Activated T-helper 2 cell treated with anti-CD3 and anti-CD28 coated beads, Interferon-gamma antibody, Interleukin-2, Interleukin-4, amounts not matched to agents 10 μg/mL and 5 μg/mL and 100 μg/mL, durations not matched to agents 14 hours and 24 hours and 36 hours (primary cell): ENCODE results near the gene SMOC2. TPM values are rescaled to one million over a fixed set of nuclear protein-coding genes. Genes with fewer than 3 reads are reported as not detected.

Experiments used
- DNase-seq: peaks from one replicate; pipeline ENCODE4 v3.0.0; 2021; ENCODE audit warnings: low spot score
- H3K27ac Mint-ChIP-seq: one replicate; pipeline ENCODE4 v1.8.0; 2021; ENCODE audit warnings: mixed read lengths
- H3K27me3 Mint-ChIP-seq: one replicate; pipeline ENCODE4 v1.8.0; 2021; ENCODE audit warnings: low read depth, mixed read lengths
- H3K36me3 Mint-ChIP-seq: one replicate; pipeline ENCODE4 v1.8.0; 2021; ENCODE audit warnings: low read depth, mixed read lengths
- H3K4me1 Mint-ChIP-seq: one replicate; pipeline ENCODE4 v1.8.0; 2021; ENCODE audit warnings: low read depth, mixed read lengths
- H3K4me3 Mint-ChIP-seq: one replicate; pipeline ENCODE4 v1.8.0; 2021; ENCODE audit warnings: low read depth, mild to moderate bottlenecking, moderate library complexity, mixed read lengths
- H3K9me3 Mint-ChIP-seq: one replicate; pipeline ENCODE4 v1.8.0; 2021; ENCODE audit warnings: mixed read lengths
- intact Hi-C: fragments of 100-400 bp; cut with micrococcal nuclease; formaldehyde crosslinking; loops from one replicate; pipeline ENCODE4 v1.15.1; 2023
- total RNA-seq: library from RNA; stranded (reverse); gene quantifications from 2 replicates; pipeline ENCODE4 v1.2.3, GENCODE V29; 2022

SMOC2 gene, protein sequence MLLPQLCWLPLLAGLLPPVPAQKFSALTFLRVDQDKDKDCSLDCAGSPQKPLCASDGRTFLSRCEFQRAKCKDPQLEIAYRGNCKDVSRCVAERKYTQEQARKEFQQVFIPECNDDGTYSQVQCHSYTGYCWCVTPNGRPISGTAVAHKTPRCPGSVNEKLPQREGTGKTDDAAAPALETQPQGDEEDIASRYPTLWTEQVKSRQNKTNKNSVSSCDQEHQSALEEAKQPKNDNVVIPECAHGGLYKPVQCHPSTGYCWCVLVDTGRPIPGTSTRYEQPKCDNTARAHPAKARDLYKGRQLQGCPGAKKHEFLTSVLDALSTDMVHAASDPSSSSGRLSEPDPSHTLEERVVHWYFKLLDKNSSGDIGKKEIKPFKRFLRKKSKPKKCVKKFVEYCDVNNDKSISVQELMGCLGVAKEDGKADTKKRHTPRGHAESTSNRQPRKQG
- total RNA-seq, result not detected in 2 replicates

GRCh38 chr6:168440520-168441433 is at the start of gene SMOC2:
TSS of gene SMOC2 (plus strand) at chr6:168441184. CDS start at chr6:168441371, 187 bp downstream.
- Mint-ChIP-seq H3K27me3 (peaks cover 48% of the 10 kb centered on the region), H3K4me1 (no peaks in the 10 kb centered on the region), H3K27ac (no peak within 1 kb of the TSS), H3K4me3 (no peak within 1 kb of the TSS), H3K9me3 (no peaks in the 10 kb centered on the region), H3K36me3 (no peaks in the 10 kb centered on the region)
- no peak for DNase-seq
- intact Hi-C loops, result no loop called here

DNA sequence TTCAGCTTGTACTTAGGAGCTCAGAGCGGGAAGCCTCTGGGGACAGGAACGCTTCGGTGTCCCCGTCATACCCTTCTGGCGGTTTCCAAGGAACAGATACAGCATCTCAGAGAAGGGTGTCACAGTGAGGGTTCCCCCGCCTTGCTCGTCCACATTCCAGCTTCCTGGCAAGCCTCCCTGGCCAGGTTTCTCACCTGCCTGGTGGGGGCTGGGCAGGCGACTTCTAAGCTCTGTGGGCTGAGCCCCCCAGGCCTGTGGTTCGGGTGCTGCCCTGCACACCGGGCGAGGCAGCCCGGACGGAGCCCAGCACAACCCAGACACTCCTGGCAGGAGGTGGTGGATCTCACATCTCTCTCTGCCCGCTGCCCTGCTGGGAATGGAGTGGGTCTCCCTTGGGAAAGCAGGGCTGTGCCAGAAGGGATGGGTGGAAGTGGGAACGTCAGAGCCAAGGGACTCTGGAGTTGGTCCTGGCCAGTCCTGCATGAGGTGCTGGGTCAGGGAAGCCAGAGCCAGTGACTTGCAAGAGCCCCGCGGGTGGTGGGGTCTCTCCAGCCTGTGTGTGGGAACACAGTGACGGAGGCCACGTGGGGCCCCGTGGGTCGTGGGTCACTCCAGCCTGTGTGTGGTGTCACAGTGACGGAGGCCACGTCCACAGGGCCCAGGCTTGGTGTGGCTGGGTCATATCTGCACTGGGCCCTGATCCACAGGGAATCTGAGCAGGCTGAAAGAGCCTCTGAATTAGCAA is 47.7 kb upstream of the SMOC2 start:
- DNase-seq, result no peak
- H3K9me3 Mint-ChIP-seq, result no peaks in the 10 kb centered on the region
- intact Hi-C loops, result no loop called here
- no peaks in the 10 kb centered on the region for H3K36me3 Mint-ChIP-seq
- H3K4me3 Mint-ChIP-seq, result no peak overlapping the region
- no peak overlapping the region for H3K27ac Mint-ChIP-seq
- H3K27me3 Mint-ChIP-seq, result no peaks in the 10 kb centered on the region
- no peaks in the 10 kb centered on the region for H3K4me1 Mint-ChIP-seq

- H3K4me1 Mint-ChIP-seq, result no peaks in the 10 kb centered on the region
- H3K36me3 Mint-ChIP-seq, result no peaks in the 10 kb centered on the region
- H3K27ac Mint-ChIP-seq, result no peak overlapping the region
- intact Hi-C loops, result no loop called here
- no peaks in the 10 kb centered on the region for H3K9me3 Mint-ChIP-seq
- H3K27me3 Mint-ChIP-seq, result no peaks in the 10 kb centered on the region
- H3K4me3 Mint-ChIP-seq, result no peak overlapping the region
- no peak for DNase-seq
Measured at GRCh38 chr6:168394606-168395005, 46.4 kb upstream of the SMOC2 start.

DNA sequence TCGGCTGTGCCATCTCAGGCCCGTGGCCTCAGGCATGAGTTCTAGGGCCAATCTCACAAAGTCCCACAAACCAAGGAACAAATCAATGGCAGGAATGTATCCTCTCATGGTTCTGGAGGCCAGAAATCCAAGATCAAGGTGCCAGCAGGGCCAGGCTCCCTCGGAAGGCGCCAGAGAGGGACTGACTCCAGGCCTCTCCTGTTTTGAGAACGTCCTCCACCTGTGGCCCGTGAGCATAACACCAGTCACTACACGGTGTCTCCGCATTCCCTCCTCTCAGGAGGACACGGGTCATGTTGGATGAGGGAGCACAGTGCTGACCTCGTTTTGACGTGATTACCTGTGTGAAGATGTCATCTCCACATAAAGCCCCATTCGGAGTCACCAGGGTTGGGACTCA is 45.0 kb upstream of the SMOC2 start:
- Mint-ChIP-seq H3K4me1 (no peaks in the 10 kb centered on the region), H3K4me3 (no peak overlapping the region), H3K36me3 (no peaks in the 10 kb centered on the region), H3K27me3 (no peaks in the 10 kb centered on the region), H3K9me3 (no peaks in the 10 kb centered on the region), H3K27ac (no peak overlapping the region)
- DNase-seq, result no peak
- intact Hi-C loops, result no loop called here

GRCh38 chr6:168396561-168396960 is 44.4 kb upstream of the SMOC2 start:
- Mint-ChIP-seq H3K4me1 (no peaks in the 10 kb centered on the region), H3K4me3 (no peak overlapping the region), H3K27me3 (no peaks in the 10 kb centered on the region), H3K9me3 (no peaks in the 10 kb centered on the region), H3K36me3 (no peaks in the 10 kb centered on the region), H3K27ac (no peak overlapping the region)
- intact Hi-C loops, result no loop called here
- no peak for DNase-seq

- intact Hi-C loops, result no loop called here
- no peak for DNase-seq
- Mint-ChIP-seq H3K27ac (no peak overlapping the region), H3K4me1 (no peaks in the 10 kb centered on the region), H3K4me3 (no peak overlapping the region), H3K27me3 (no peaks in the 10 kb centered on the region), H3K36me3 (no peaks in the 10 kb centered on the region), H3K9me3 (no peaks in the 10 kb centered on the region)
Measured at GRCh38 chr6:168397012-168397411, 44.0 kb upstream of the SMOC2 start.

DNA sequence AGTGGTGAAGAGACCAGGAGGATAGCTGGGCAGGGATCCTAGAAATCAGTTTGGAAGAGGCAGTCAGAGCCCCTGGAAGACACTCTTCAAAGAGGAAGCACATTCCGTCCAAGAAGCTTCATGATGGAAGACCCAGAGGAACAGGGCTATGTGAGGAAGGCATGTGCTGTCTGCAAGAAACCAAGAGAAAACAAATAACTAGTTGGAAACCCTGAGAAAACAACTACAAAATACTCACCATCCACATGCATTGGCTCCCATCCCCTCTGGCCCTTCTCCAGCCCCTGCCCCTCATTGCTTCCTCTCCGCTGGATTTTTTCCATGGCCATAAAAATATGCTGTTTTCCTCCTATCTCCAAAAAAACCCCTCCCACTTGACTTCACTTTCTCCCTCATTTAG is 40.9 kb upstream of the SMOC2 start:
- intact Hi-C loops, result no loop called here

GRCh38 chr6:168403370-168404005 is 37.5 kb upstream of the SMOC2 start:
- Mint-ChIP-seq H3K9me3 (no peaks in the 10 kb centered on the region), H3K4me1 (no peaks in the 10 kb centered on the region), H3K27ac (no peak overlapping the region), H3K27me3 (no peaks in the 10 kb centered on the region), H3K4me3 (no peak overlapping the region), H3K36me3 (no peaks in the 10 kb centered on the region)
- intact Hi-C loops, result no loop called here
- DNase-seq, result no peak

More for the DNA sequence above, 40.9 kb upstream of the SMOC2 start:
- Mint-ChIP-seq H3K27ac (no peak overlapping the region), H3K27me3 (no peaks in the 10 kb centered on the region), H3K36me3 (no peaks in the 10 kb centered on the region), H3K9me3 (no peaks in the 10 kb centered on the region), H3K4me3 (no peak overlapping the region), H3K4me1 (no peaks in the 10 kb centered on the region)
- DNase-seq, result no peak

DNA sequence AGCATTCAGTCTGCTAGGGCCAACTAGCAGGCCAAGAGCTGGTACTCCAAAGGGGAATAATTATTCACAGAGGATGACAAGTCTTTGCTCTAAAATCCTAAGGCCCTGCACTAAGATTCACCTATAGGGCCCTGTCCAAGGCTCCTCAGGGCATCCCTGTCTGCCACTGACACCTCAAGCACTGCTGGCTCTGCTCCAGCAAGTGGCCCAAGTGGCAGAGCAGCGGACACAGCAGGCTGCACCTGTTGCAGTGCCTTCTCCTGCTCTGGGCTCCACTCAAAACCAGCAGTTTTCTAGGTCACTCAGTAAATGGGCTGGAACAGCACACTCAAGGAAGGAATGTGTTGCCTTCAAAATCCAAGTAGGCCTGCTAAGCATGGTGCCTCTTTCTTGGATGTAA is 36.4 kb upstream of the SMOC2 start:
- H3K27me3 Mint-ChIP-seq, result no peaks in the 10 kb centered on the region
- intact Hi-C loops, result no loop called here
- no peaks in the 10 kb centered on the region for H3K4me1 Mint-ChIP-seq
- no peaks in the 10 kb centered on the region for H3K9me3 Mint-ChIP-seq
- no peak overlapping the region for H3K27ac Mint-ChIP-seq
- H3K4me3 Mint-ChIP-seq, result no peak overlapping the region
- DNase-seq, result no peak
- H3K36me3 Mint-ChIP-seq, result no peaks in the 10 kb centered on the region

DNA sequence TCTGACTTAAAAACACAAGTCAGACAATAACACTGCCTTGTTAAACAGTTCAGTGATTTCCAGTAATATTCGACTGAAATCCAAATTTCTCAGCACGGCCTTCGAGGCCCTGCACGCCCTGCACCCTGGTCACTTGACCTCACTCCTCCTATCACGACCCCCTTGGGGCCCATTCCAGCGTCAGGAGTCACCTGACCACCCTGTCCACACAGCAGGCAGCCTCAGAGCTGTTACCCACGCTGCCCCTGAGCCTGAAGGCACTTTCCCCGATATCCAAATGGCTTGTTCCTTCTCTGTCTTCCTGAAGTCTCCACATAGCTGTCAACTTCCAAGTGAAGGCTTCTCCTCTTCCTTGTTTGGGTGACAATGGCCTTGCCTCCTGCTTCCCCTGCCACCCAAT is 33.1 kb upstream of the SMOC2 start:
- Mint-ChIP-seq H3K36me3 (no peaks in the 10 kb centered on the region), H3K27me3 (no peaks in the 10 kb centered on the region)

DNA sequence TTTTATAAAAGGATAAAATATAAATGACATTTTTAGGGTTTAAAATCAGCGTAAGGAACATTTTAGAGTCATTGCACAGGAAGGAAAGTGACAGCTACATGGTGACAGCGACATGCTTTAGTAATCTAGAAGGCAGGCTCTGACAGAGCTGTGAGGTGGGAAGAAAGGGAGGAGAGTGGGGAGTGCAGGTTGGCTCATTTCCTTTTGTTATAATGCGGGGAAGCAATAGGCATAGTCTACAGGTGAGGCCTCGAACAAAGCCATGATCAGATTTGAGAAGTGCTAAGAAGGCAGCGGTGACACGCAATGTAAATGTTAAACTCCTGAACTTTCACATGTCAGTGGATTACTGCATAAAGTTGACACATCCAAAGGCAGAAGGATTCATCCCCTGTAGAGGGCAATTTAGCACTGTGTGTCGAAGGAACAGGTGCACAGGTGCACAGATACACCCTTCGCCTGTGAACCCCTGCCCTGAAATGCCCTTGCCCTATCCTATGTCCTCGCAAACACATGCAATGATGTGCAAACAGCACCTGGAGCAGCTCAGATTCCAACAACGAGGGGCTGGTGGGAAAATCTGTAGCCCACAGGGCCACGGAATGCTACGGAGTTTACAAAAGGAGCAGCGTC is 32.4 kb upstream of the SMOC2 start:
- no peak for DNase-seq
- no peaks in the 10 kb centered on the region for H3K9me3 Mint-ChIP-seq
- H3K4me1 Mint-ChIP-seq, result no peaks in the 10 kb centered on the region
- H3K27ac Mint-ChIP-seq, result no peak overlapping the region
- no peaks in the 10 kb centered on the region for H3K36me3 Mint-ChIP-seq
- intact Hi-C loops, result no loop called here
- no peak overlapping the region for H3K4me3 Mint-ChIP-seq
- H3K27me3 Mint-ChIP-seq, result no peaks in the 10 kb centered on the region

More for the DNA sequence above, 33.1 kb upstream of the SMOC2 start:
- no peak overlapping the region for H3K4me3 Mint-ChIP-seq
- no peak overlapping the region for H3K27ac Mint-ChIP-seq
- H3K4me1 Mint-ChIP-seq, result no peaks in the 10 kb centered on the region
- intact Hi-C loops, result no loop called here
- DNase-seq, result no peak
- no peaks in the 10 kb centered on the region for H3K9me3 Mint-ChIP-seq

DNA sequence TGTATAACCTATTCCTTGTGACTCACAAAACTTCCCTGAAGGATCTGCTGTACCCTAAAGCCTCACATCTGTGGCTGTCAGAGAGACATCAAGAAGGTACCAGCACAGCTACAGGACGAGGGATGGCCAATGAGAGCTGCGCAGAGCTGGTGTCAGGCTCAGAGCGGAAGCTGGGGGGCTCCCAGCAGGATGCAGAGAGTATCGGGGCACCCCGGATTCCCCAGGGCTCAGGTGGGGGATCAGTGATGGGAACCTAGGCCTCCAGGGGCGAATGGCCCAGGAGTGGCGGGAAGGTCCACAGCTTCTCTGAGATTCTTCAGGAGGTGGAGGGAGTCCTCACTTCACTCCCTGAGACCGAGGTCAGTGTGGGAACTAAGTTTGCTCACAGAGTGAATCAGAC is 30.9 kb upstream of the SMOC2 start:
- Mint-ChIP-seq H3K9me3 (no peaks in the 10 kb centered on the region), H3K27me3 (no peaks in the 10 kb centered on the region), H3K4me1 (no peaks in the 10 kb centered on the region), H3K36me3 (no peaks in the 10 kb centered on the region), H3K4me3 (no peak overlapping the region), H3K27ac (no peak overlapping the region)
- no peak for DNase-seq
- intact Hi-C loops, result no loop called here
